ENCODE data around the gene PDCD1. TPM values are rescaled to one million over a fixed set of nuclear protein-coding genes. Genes with fewer than 3 reads are reported as not detected.
"Not testable (repeated sequence)": the region's sequence is repeated elsewhere in the genome, so short reads cannot be mapped to it uniquely, and the experiment has no call there.

The PDCD1 gene
- total RNA-seq, 1 donor, result not detected

GRCh38 chr2:241818943-241819270 lies 39.8 kb downstream of the PDCD1 start:
- TF ChIP-seq CTCF (IDR thresholded peaks at IDR 0.05; ENCODE audit: insufficient read depth, low read depth, low read length), result no peak
- DNase-seq (ENCODE audit: low read depth), result no peak
- H3K4me3 ChIP-seq (ENCODE audit: low read depth, low read length), result no peak overlapping the region

- no peak for DNase-seq (ENCODE audit: low read depth)
- no peak overlapping the region for H3K4me3 ChIP-seq (ENCODE audit: low read depth, low read length)
- TF ChIP-seq CTCF (IDR thresholded peaks at IDR 0.05; ENCODE audit: insufficient read depth, low read depth, low read length), result no peak
These were observed 40.3 kb downstream of the PDCD1 start for GRCh38 chr2:241818229-241818942.

DNA sequence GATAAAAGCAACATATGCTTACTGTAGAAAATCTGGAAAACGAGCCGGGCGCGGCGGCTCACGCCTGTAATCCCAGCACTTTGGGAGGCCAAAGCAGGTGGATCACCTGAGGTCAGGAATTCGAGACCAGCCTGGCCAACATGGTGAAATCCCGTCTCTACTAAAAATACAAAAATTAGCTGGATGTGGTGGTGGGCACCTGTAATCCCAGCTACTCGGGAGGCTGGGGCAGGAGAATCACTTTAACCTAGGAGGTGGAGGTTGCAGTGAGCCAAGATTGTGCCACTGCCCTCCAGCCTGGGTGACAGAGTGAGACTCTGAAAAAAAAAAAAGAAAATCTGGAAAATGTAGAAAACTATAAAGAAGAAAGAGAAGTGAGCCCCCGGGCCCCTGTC lies 40.9 kb downstream of the PDCD1 start:
- DNase-seq (ENCODE audit: low read depth); H3K4me3 ChIP-seq (ENCODE audit: low read depth, low read length): not testable (repeated sequence)

- H3K4me3 ChIP-seq (ENCODE audit: low read depth, low read length), result no peak overlapping the region
- no peak for TF ChIP-seq CTCF (IDR thresholded peaks at IDR 0.05; ENCODE audit: insufficient read depth, low read depth, low read length)
- no peak for DNase-seq (ENCODE audit: low read depth)
These were observed 41.4 kb downstream of the PDCD1 start for GRCh38 chr2:241817126-241817820.

DNA sequence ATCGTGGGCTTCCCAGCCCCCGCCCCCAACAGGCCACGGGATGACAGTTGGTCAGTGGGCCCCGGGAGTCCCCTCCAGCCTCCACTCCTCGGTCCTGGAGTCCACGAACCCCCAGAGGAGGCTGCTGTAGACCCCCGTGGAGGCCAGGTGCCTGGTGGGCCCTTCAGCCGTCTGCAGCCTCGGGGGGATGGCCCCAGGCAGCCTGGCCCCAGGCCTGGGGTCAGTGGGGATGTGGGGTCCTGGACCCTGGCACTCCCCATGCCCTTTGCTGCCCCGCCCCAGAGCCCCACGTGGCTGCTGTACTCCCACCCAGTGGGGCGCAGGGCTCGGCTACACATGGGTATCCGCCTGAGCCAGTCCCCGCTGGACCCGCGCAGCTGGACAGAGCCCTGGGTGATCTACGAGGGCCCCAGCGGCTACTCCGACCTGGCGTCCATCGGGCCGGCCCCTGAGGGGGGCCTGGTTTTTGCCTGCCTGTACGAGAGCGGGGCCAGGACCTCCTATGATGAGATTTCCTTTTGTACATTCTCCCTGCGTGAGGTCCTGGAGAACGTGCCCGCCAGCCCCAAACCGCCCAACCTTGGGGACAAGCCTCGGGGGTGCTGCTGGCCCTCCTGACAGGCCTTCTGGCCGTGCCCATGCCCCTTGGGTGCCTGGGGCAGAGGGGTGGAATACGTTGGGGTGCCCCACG lies 42.1 kb downstream of the PDCD1 start:
- no peak overlapping the region for H3K4me3 ChIP-seq (ENCODE audit: low read depth, low read length)

GRCh38 chr2:241815477-241816430 lies 42.9 kb downstream of the PDCD1 start:
- no peak for TF ChIP-seq CTCF (IDR thresholded peaks at IDR 0.05; ENCODE audit: insufficient read depth, low read depth, low read length)
- DNase-seq (ENCODE audit: low read depth), result no peak
- H3K4me3 ChIP-seq (ENCODE audit: low read depth, low read length), result no peak overlapping the region

More for the DNA sequence above, 42.1 kb downstream of the PDCD1 start:
- DNase-seq (ENCODE audit: low read depth), result no peak
- no peak for TF ChIP-seq CTCF (IDR thresholded peaks at IDR 0.05; ENCODE audit: insufficient read depth, low read depth, low read length)
